GM18951 (cell line): ENCODE results near the gene IRF6.

ENCODE experiments used
- POLR2A ChIP-seq: IDR thresholded peaks from 4 replicates; pipeline ENCODE4 v1.6.1; 2011; ENCODE audit warnings: mild to moderate bottlenecking; ENCODE audit not compliant: insufficient read length, insufficient read depth; ENCODE audit errors: extremely low read depth
- in situ Hi-C: fragments of 300-500 bp; cut with MboI; formaldehyde crosslinking; loops from one replicate; pipeline ENCODE4 v1.12.0; 2022; ENCODE audit warnings: low sequenced_read_pairs, mixed read lengths, inconsistent platforms; ENCODE audit not compliant: unreplicated experiment

The IRF6 gene

GRCh38 chr1:209741193-209741592 is 64.7 kb downstream of the IRF6 start:
- no peak for TF ChIP-seq POLR2A
- in situ Hi-C loops = no loop called here

GRCh38 chr1:209738270-209738669 is 67.7 kb downstream of the IRF6 start:
- in situ Hi-C loops = no loop called here
- TF ChIP-seq POLR2A = no peak

- no peak for TF ChIP-seq POLR2A
- in situ Hi-C loops = no loop called here
Measured at GRCh38 chr1:209737118-209737505, 68.8 kb downstream of the IRF6 start.

- TF ChIP-seq POLR2A = no peak
- in situ Hi-C loops = no loop called here
Measured at GRCh38 chr1:209736490-209737117, 69.3 kb downstream of the IRF6 start.
